Measurements from ENCODE around the gene GRIN2A.

The GRIN2A gene

GRCh38 chr16:9807302-9807701 lies 374.9 kb downstream of the GRIN2A start:
- DNase-seq (ENCODE audit: low spot score), result no peak
- TF ChIP-seq CTCF (IDR thresholded peaks at IDR 0.05; ENCODE audit: extremely low read depth, missing control alignments), result no peak

- no peak for TF ChIP-seq CTCF (IDR thresholded peaks at IDR 0.05; ENCODE audit: extremely low read depth, missing control alignments)
- DNase-seq (ENCODE audit: low spot score), result no peak
Measured at GRCh38 chr16:9805109-9805508, 377.1 kb downstream of the GRIN2A start.

GRCh38 chr16:9802160-9802559 lies 380.1 kb downstream of the GRIN2A start:
- no peak for DNase-seq (ENCODE audit: low spot score)
- no peak for TF ChIP-seq CTCF (IDR thresholded peaks at IDR 0.05; ENCODE audit: extremely low read depth, missing control alignments)

- DNase-seq (ENCODE audit: low spot score), result no peak
- TF ChIP-seq CTCF (IDR thresholded peaks at IDR 0.05; ENCODE audit: extremely low read depth, missing control alignments), result no peak
Measured at GRCh38 chr16:9801651-9802050, 380.6 kb downstream of the GRIN2A start.

- no peak for TF ChIP-seq CTCF (IDR thresholded peaks at IDR 0.05; ENCODE audit: extremely low read depth, missing control alignments)
- DNase-seq (ENCODE audit: low spot score), result no peak
Measured at GRCh38 chr16:9800186-9800738, 382.0 kb downstream of the GRIN2A start.

- no peak for DNase-seq (ENCODE audit: low spot score)
- TF ChIP-seq CTCF (IDR thresholded peaks at IDR 0.05; ENCODE audit: extremely low read depth, missing control alignments), result no peak
Measured at GRCh38 chr16:9798952-9799580, 383.2 kb downstream of the GRIN2A start.

- DNase-seq (ENCODE audit: low spot score), result no peak
- no peak for TF ChIP-seq CTCF (IDR thresholded peaks at IDR 0.05; ENCODE audit: extremely low read depth, missing control alignments)
Measured at GRCh38 chr16:9798474-9798873, 383.8 kb downstream of the GRIN2A start.

Measured in GM20000 (cell line).